ENCODE measurements around the gene CTDSPL.

The CTDSPL gene

DNA sequence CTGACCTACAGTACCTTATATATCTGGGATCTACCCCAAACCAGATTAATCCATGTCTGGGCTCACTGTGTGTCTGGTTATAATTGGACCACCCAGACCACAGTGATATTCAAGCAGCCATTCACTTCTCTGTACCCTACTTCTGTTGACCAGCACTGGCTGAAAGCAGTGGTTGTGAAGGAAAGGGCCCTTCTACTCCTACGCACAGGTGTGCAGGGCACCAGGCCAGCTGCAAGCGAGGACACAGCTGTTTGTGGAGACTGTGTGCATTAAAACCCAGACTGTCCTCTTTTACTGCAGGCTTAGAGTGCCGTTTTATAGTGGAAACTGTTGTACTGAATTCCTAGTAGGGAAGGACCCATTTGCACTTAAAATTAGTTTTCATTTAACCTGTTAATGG lies 29.5 kb downstream of the CTDSPL start:
- no peak for DNase-seq (ENCODE audit: low read depth)

DNA sequence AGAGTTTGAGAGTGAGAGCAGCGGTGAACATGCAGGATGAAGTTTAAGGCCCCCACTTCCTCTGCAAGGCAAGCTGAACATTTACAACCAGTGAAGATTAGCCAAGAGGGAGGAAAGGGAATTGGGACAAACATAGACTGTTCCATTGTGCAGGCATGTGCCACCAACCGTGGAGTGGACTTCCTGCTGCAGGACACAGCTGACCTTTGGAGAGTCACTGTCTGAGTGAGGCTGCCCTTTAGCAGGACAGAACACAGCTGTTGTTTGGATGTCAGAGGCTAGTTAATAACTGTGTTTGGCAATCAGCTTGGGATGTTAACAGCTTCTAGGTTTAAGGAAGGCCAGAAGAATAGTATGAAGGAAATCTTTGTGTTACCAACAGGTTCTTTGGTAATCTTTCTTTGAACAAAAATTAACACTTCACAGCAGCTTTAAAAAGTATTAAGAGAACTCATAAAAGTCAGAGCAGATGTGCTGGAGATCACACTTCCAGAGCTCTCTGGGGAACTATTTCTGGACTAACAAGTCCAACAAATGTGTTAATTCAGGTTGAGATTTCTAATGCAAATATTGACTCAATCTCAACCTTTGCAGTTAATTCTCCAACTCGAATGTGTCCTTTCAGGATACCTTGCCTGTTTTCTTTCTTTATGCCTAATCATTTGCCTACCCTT lies 31.4 kb downstream of the CTDSPL start:
- peak; percentile 21 for DNase-seq (ENCODE audit: low read depth)

DNA sequence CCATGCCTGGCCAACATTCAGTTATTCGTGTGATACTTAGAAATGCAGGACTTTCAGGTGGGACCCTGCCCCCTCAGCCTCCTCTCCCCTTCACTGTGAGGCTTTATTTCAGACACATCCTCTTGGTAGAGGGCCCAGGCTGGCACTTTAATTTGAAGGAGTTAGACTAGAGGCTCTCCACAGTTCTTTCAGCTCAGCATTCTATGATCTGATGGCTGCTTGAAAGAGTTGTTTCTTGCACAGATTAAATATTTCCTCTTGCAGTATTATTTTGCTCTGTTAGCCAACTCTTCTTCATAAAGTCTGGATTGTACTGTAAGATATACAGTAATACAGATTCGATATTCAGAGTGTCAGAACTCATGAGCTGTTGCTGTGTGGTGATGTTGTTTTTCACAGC lies 35.1 kb downstream of the CTDSPL start:
- DNase-seq (ENCODE audit: low read depth): no peak

DNA sequence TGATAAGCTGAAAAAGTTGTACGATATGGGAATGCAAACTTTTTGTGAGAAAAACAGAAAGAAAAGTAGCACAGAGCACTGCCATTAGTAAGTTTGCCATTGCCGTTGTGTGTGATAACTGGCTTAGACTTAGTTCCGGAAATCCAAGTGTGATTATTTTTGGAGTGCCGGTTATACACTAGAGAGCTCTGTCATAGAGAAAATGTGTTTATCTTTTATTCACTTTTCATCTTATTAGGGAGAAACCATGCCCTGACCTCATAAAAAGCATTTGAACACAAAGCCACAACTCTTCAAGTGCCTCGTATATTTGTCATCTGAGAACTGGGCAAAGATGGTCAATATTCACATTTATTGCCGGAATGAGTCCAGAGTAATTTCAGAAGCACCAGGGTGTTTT lies 36.1 kb downstream of the CTDSPL start:
- no peak for DNase-seq (ENCODE audit: low read depth)

DNA sequence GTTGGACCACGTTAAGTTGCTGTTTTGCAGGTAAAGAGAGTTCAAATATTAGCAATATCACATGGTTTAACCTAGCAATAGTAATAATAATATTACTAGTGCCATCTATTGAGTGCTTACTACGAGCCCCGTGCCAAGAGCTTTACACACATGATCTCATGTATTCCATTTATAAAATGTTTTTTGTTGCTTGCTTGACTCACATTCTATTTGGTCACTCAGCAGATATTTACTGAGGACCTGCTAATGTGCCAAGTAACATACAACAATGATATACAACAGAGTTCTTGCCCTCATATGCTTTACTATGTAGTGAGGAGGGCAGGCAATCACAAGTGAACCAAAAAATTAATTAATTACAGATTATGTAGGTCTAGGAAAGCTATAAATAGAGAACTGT lies 36.7 kb downstream of the CTDSPL start:
- no peak for DNase-seq (ENCODE audit: low read depth)

DNA sequence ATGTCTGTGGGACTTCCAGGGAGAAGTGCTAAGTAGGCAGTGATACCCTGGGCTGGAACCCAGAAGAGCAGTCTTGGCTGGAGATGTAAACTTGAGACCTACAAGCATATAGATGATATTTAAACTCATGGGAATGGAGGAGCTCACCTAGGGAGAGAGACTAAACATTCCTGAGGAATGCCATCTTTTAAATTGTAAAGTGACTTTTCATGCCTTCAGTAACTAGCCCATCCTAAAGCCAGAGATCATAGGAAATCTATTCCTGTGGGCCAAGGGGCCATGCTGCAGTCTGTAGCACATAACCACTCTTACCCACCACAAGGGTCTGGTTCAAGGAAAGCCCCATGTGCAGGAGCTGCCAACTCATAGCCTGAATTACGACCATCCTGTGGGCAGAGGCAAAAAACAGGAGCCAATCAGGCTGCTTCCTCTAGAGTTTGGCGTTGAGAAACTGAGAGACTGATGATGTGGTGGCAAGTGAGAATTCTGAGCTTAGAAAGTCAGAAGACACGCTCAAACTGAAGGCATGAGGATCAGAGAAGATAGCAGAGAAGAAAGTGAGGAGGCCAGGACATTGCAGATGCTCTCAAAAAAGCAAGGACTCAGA lies 37.5 kb downstream of the CTDSPL start:
- DNase-seq (ENCODE audit: low read depth): no peak

DNA sequence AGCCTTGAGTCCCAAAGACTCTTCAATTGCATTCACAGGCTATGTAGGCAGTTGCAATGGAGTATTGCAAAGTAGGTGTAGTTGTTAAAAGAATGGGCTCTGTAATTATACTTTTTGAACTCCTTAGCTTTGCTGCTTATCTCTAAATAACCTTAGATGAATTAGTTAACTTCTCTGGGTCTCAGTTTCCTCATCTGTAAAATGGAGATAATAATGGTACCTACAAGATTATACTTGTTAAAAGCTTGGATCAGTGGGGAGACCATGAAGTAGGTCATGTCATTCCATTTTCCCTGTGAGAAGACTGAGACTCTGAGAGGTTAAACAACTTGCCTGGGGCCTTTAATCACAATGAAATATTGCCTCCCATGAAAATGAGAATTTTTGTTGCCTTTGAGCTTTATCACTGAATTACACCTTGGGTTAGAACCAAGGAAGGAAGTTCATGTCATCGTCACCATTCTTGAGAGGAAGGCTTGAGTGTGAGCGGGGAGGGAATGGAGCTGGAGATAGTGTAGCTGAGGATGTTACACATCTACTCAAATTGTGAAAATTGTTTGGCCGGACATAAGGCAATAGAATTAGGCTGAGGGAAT lies 38.1 kb downstream of the CTDSPL start:
- no peak for DNase-seq (ENCODE audit: low read depth)

DNA sequence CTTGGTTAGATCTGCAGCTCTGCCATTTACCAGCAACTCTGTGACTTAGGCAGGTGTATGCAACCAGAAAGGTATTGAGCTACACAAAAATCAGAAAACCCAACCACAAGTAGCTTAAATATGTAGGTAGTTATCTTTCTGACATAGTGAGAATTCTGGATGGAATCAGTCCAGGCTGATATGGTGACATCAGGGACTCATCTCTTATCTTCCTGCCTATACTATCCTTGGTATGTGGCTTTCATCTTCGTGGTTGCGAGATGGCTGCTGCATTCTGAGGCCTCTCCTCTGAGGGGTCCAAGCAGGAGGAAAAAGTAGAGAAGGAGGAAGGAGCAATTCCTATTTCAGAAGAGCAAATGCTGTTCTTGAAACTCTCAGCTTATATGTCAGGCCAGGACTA lies 40.0 kb downstream of the CTDSPL start:
- no peak for DNase-seq (ENCODE audit: low read depth)

DNA sequence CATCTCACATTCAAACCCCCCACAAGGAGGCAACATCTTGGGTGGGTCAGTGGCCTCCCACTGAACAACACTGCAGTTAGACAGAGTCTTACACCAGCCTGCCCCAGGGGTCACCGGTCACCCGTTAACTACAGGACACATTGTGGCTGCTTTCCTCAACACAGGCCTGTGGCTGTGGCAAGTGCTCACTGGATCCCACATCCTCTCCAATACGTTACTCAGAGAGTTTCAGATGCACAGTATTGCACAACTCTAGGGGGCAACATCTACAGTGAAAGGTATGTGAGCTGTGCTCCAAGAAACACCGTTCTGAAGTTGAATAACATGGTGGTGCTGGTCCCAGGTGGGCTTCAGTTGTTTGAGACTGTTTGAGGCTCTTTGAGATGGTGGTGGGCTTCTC lies 41.0 kb downstream of the CTDSPL start:
- no peak for DNase-seq (ENCODE audit: low read depth)

DNA sequence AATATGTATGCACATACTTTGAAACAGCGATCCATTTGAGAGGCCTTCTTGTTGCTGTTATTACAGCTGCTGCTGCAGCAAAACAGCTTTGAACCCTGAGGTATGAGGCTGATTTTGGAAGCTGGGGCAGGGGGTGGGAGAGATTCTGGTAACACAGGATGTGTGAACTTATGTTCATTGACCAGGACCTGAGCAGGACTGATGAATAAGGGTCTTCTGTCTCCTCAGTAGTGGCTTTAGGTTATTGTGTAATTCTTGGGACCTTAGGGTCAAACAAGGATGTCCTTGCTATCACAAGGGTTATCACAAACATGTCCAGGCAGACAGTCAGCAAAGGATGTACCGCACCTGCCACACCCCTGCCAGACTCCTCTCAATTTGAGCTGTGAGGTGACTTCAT lies 41.6 kb downstream of the CTDSPL start:
- no peak for DNase-seq (ENCODE audit: low read depth)

DNA sequence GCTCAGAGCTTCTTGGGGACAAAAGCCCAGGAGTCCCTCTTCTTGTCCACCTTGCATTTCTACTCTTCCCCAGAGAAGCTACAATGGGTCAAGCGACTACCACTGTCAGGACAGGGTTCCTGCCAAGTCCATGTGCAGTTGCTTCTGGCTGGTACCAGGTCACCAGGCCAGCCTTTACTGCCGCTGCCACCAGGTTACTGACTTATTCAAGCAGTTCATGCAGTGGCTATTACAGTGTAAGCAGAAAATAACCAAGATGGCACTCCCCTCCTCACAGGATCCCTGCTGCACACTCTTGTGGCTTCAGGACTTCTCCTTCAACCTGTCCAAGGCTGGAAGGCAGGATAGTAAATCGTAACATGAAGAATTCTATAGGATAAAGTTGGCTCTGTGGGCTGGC lies 42.1 kb downstream of the CTDSPL start:
- no peak for DNase-seq (ENCODE audit: low read depth)

DNA sequence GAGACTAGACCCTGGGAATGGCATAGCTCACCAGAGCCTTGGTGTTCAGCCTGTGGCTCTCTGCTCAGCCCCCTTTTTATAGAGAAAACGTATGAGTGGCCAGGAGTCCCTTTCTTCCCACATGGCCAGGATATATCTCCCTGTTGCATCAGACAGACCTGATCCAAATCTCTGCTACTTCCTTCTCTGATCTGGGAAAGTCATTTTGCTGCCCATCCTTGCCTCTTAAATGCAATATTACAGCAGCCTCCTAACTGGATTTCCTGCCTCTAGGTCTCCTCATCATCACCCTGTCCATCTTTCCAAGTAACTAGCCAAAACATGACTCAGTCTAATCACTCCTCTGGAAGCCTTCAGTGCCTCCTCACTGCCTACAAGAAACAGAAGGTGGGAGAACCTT lies 42.9 kb downstream of the CTDSPL start:
- peak; percentile 80 for DNase-seq (ENCODE audit: low read depth)

DNA sequence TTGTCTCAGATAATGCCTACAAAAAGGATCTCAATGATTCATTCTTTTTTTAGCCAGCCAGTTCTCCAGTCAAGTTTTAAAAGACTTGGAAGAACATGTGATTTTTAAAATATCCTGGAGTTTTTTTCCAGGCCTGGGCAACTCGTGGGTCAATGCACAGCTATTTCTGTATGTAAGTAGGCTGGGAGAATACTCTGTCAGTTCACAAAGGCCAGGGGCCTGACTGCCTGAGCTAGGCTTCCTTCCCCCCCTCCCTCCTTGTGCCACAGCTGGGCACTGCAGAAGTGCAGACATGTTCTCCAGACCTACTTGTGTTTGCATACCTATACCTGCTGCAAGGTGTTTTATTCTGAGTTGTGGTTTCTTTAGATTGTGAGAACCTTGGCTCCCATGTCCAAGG lies 43.7 kb downstream of the CTDSPL start:
- DNase-seq (ENCODE audit: low read depth): no peak

DNA sequence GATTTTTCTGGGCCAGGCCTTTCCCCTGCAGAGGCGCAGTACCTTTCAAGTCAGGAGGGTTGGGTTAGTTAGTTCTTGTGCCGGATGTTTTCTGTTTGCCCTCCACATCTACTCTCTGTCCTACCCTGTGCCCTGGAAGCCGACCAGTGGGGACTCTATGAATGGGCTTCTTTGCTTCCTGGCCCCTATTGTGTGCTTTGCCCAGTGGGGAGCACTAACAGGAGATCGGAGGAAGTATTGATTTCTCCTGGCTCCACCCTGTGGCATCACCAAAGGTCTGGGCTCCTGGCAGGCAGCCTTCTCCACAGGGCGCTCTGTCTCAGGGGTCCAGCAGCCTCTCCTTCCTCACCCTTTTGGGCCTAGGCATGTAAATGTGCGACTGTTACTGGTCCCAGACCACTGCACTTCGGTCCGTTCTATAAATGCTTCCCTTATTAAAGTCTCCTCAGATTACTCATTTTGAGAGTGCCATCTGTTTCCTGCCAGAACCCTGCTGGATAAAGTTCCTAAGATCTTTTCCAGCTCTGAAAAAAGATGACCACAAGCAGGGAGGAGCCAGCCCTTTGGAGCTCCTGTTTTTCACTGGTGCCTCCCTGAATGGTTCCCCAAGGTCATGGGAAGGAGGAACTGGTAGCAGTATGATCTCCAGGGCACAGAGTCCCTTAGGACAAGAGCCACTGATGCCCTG lies 44.5 kb downstream of the CTDSPL start:
- DNase-seq (ENCODE audit: low read depth): peak; percentile 86

DNA sequence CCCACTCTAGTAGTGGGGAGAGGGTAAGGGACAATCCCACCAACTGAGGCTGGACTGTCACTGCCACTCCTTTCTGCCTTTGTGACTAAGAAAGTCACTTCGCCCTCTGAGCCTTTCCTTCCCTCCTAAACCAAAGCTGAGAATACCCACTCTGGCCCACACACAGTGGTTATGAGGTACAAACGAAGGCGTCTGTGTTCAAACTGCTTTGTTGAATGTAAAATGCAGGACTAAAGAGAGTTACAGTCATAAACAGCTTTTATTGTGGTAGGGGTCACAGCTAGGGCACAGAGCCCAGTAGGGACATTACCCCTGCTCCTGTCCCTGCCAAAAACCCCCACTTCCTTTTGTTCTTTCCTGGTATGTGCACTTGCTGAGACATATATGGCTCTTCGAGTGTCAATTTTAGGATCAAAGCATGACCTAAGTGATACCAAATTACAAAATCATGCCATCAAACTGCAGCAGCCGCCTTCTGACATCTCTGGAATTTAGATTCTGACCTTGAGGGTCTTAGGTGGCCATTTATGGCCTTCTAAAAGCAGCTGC lies 45.1 kb downstream of the CTDSPL start:
- DNase-seq (ENCODE audit: low read depth): no peak

DNA sequence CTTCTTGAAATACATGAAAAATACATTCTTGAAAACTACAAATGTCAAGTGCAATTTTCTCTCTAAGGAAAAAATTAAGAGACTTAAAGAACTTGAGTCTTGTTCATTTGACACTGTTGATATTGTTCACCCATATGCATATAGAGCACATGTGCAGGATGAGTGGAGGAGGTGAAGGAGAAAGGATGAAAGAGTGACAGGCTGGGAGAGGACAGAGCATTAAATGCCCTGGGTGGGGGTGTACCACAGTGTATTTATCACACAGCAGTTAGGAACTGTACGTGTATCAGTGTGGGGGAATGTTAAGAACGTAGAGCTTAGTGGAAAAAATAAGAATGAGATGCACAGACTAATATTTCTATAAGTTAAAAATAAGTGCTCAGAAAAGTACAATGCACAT lies 45.7 kb downstream of the CTDSPL start:
- DNase-seq (ENCODE audit: low read depth): no peak

DNA sequence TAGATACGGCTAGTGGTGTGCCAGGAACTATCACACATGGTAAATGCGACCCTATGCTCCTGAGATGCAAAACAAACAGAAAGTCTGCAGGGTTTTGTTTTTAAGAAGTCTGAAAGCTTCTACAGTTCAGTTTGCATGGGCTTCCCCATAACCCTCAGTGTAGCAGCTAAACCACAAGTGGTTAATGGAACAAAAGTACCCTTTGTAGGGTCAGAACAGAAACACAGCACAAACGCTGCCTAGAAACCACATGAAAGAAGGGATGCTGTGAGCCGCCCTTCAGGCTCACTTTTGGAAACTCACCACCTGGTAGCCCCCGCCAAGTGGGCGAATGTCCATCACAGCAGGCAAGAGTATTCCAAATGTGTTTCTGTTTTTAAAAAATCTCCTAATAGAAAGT lies 46.2 kb downstream of the CTDSPL start:
- DNase-seq (ENCODE audit: low read depth): no peak

DNA sequence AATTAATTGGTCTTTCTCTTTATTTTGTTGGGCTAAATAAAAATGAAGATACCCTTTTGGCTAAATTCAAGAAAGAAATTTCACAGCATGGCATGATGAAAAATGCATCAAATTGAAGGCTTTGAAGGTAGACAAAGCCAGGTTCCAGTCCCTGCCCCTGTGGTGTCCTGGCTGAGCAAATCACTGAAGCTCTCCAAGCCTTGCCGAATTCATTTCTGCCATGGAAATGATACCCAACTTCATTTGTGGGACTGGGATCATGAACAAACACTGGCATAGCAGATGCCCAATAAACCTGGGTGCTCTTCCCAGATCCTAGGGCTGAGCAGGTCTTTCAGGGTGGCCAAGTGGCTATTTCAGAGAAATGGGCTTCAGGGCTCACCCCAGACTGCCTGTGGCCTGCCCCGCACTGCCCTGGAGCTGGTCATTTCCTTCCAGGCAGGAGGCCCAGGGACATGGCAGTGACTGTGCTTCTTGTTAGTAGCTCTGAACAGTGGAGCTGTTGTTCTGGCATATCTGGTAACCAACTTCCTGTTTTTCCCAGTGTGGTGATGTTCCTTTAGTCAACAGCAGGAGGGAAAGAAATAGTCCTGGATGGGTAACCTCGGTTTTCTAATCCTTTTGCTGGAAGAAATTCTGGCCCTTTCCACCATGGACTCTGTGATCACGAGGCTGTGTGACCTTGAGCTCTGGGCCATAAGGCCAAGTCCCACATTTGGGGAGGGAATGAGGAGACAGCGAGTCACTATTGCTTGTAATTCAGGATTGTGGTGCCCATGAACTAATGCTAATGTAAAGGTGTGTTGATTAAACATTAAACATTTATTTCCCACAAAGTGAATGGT lies 47.6 kb downstream of the CTDSPL start:
- peak; percentile 19 for DNase-seq (ENCODE audit: low read depth)

DNA sequence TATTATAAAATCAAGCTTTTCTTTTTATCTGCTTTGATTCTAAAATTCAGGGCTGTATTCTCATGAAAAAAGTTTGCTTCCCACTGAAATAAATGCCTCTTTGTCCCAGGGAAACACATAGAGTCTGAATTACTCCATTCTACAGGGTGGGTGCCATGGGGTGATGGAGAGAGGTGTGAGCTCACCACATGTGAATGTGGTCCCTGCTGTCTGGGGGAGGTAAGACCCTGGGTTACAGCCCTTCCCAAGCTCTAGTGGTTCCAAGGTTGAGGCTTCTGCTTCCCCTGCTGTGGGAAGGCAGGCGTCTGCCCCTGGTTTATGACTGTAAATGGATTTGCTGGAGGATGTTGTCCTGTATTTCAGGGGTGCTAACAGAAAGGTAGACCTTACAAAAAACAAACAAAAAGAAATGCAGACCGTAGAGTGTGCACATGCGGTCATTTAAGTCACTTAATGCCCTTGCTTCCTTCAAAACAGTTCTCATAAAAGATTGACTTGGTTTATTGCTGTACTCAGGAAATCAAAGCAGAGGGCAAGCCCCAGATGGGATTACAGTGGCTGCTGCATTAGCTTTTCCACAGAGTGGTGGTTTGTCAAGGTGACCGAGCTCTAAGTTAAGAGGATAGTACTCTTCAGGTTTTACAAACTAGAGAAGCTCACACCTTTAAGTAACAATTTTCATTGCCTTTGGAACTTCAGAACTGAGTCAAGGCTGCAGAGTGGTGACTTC lies 49.2 kb downstream of the CTDSPL start:
- DNase-seq (ENCODE audit: low read depth): no peak

DNA sequence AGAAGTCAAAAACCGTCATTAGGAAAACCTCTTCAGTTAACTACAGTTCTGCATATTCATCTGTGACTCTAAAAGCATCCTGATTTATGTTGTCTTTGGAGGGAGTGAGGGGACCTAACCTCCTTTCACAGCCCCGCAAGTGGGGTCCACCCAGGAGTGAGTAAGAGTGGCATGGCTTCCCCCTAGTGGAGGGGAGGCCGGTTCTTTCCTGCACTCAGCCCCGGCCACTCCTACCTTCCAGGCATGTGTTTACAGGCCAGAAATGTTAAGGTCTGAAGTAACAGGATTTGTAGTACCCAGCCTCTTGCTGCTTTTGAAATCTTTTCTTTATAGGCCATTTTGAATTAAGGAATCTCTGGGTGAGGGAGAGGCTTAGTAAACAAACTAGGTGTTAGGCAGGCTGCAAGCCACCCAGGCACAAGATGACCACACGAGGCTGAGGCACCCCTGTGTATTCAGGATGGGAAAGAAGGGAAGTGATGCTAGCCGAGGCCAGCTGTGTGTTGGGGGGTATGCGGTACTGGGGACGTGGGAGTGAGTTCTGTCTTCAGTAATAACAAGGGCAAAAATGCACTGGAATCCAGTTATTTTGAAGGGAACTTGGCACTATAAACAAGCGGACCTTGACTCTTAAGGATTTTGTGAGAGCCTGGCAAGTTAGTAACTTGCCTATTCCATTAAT lies 50.5 kb downstream of the CTDSPL start:
- no peak for DNase-seq (ENCODE audit: low read depth)

DNA sequence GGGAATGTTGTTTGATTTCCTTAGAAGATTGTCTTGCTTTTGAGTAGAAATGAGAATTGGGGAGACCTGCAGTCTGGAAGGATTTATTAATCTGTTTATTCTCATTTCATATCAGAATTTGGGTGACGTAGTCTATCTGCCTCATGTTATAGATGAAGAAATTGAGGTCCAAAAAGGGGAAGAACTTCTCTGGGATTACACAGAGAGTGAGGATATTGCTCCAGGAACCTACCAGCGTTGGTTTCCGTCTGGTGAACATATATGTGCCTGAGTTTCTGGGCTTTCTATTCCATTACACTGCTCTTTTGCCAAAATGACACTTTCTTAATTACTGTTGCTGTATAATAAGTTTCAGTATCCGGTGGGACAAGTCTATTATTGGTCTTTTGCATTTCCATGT lies 51.8 kb downstream of the CTDSPL start:
- DNase-seq (ENCODE audit: low read depth): no peak
